HepG2 (cell line): Measurements from ENCODE around the gene PRR15L. TPM values are rescaled to one million over a fixed set of nuclear protein-coding genes. Genes with fewer than 3 reads are reported as not detected.

Source experiments
- ATAC-seq: fragments of 200-7000 bp; cut with Tn5 transposase; 3 replicates; pipeline ENCODE4 v1.9.1; 2020; ENCODE audit warnings: mild to moderate bottlenecking, moderate library complexity
- BruUV-seq: library from RNA; stranded (reverse); fragments of 400-500 nt; replicated peaks from 2 replicates; lab custom pipeline; 2021; lab: Mats Ljungman, UMichigan
- CTCF ChIA-PET: fragments of 300-600 bp; formaldehyde crosslinking; extraction: SDS; loops from one replicate; lab custom pipeline; 2021; ENCODE audit warnings: low total read pairs, inconsistent platforms, low intra/inter-chr PET ratio; lab: Yijun Ruan, JAX
- POLR2A ChIA-PET: fragments of 350-600 bp; sonication (Branson Sonifier 250); formaldehyde crosslinking; loops from one replicate; lab custom pipeline; 2020; ENCODE audit warnings: antibody characterized with exemption, inconsistent platforms; lab: Yijun Ruan, JAX
- DNase-seq: peaks from one replicate; pipeline ENCODE4 v3.0.0-alpha.2; 2015; ENCODE audit warnings: low spot score
- FAIRE-seq: peaks from 3 replicates; lab custom pipeline; 2011; peaks lifted over from hg19 to GRCh38; lab: Jason Lieb, UNC
- H2AFZ ChIP-seq: one replicate; pipeline ENCODE4 v1.6.1; 2011; ENCODE audit warnings: low read length, inconsistent platforms
- H3K27ac ChIP-seq: fragments of 300-600 bp; 3 replicates; pipeline ENCODE4 v1.8.0; 2011; ENCODE audit warnings: mixed run types, mild to moderate bottlenecking, mixed read lengths, low read length, inconsistent platforms; ENCODE audit not compliant: insufficient read depth; ENCODE audit errors: extremely low read length
- H3K27me3 ChIP-seq, 2 experiments: fragments of 200-600 bp in 1 of 2; 2 replicates in 1 of 2; 3 replicates in 1 of 2; pipeline versions ENCODE4 v1.6.0 to v1.8.0; 2011; ENCODE audit warnings: low read length in 2 of 2, mild to moderate bottlenecking in 2 of 2, moderate library complexity in 2 of 2, inconsistent platforms in 1 of 2; ENCODE audit not compliant: insufficient read depth in 2 of 2, control insufficient read depth in 1 of 2
- H3K36me3 ChIP-seq, 2 experiments: fragments of 200-600 bp in 1 of 2; replicated peaks in 1 of 2; 2 replicates in 1 of 2; 3 replicates in 1 of 2; pipeline versions ENCODE4 v1.5.1 to v1.8.0; 2011; ENCODE audit warnings: low read length in 2 of 2, inconsistent platforms in 1 of 2; ENCODE audit not compliant: insufficient read depth in 2 of 2, control insufficient read depth in 1 of 2
- H3K4me1 ChIP-seq: 2 replicates; pipeline ENCODE4 v1.5.1; 2012; ENCODE audit warnings: low read length, inconsistent platforms; ENCODE audit not compliant: insufficient read depth
- H3K4me2 ChIP-seq: 2 replicates; pipeline ENCODE4 v1.6.0; 2011; ENCODE audit warnings: low read depth, low read length, inconsistent platforms
- H3K4me3 ChIP-seq, 3 experiments: fragments of 200-600 bp in 1 of 3; sonication (generic), shearing (Covaris generic) in 1 of 3; replicated peaks in 1 of 3; 2 replicates each; pipeline ENCODE4 v1.5.1; 2011 to 2016; ENCODE audit warnings: low read length in 3 of 3, inconsistent platforms in 2 of 3, low read depth in 2 of 3, mild to moderate bottlenecking in 2 of 3, control low read depth in 1 of 3, mixed read lengths in 1 of 3; ENCODE audit not compliant: insufficient read depth in 1 of 3
- H3K79me2 ChIP-seq: one replicate; pipeline ENCODE4 v1.6.1; 2011; ENCODE audit warnings: low read length, inconsistent platforms; ENCODE audit not compliant: insufficient read depth
- H3K9ac ChIP-seq: 2 replicates; pipeline ENCODE4 v1.6.0; 2011; ENCODE audit warnings: mild to moderate bottlenecking, low read depth, low read length, inconsistent platforms; ENCODE audit not compliant: insufficient read depth
- H3K9me3 ChIP-seq: 2 replicates; pipeline ENCODE4 v1.5.1; 2012; ENCODE audit warnings: mild to moderate bottlenecking, low read length
- H4K20me1 ChIP-seq: 2 replicates; pipeline ENCODE4 v1.6.0; 2011; ENCODE audit warnings: inconsistent platforms, mild to moderate bottlenecking, low read length, moderate library complexity; ENCODE audit not compliant: insufficient read depth
- CCAR2 ChIP-seq: fragments of 200-400 bp; formaldehyde crosslinking; optimal IDR thresholded peaks from 2 replicates; pipeline ENCODE3; 2018; ENCODE audit warnings: low read depth, mild to moderate bottlenecking, low read length, moderate library complexity
- RFX1 ChIP-seq: fragments of 450-650 bp; IDR thresholded peaks from 2 replicates; pipeline ENCODE4 v1.6.1; 2017
- ZNF678 ChIP-seq: sonication (generic); formaldehyde crosslinking; IDR thresholded peaks from 2 replicates; pipeline ENCODE4 v1.4.0; 2020; ENCODE audit warnings: mild to moderate bottlenecking, missing genetic modification reagents
- ZNF720 ChIP-seq: sonication (generic); formaldehyde crosslinking; IDR thresholded peaks from 2 replicates; pipeline ENCODE4 v1.4.0; 2020; ENCODE audit warnings: missing genetic modification reagents
- ZNF878 ChIP-seq: sonication (generic); formaldehyde crosslinking; IDR thresholded peaks from 2 replicates; pipeline ENCODE4 v1.8.1; 2023; ENCODE audit warnings: mild to moderate bottlenecking, missing genetic modification reagents, moderate library complexity
- WGBS: methylation state at CpG from one replicate; pipeline ENCODE4 v1.1.6; 2017; ENCODE audit warnings: low lambda C conversion rate; 5-methylcytosine and 5-hydroxymethylcytosine counted together
- in situ Hi-C: cut with HindIII; loops from 2 replicates; pipeline ENCODE4 v1.10.0; 2017; ENCODE audit warnings: low pct_unique_long_range_greater_than_20kb; ENCODE audit not compliant: extremely low pct_ligation_motif_present
- intact Hi-C: fragments of 100-400 bp; cut with micrococcal nuclease; formaldehyde crosslinking; loops from one replicate; pipeline ENCODE4 v1.10.0; 2022; ENCODE audit not compliant: unreplicated experiment
- polyA plus RNA-seq, 8 experiments: library from polyadenylated mRNA; depleted of rRNA in 3 of 8; stranded (reverse) in 7 of 8; unstranded in 1 of 8; fragments of >200 nt; fragmentation: Illumina TruSeq in 4 of 8; extraction: Trizol in 4 of 8; gene quantifications; 2 replicates each; pipeline versions ENCODE4 v1.2.1 to v1.2.3, GENCODE V29; 2011 to 2016; ENCODE audit warnings: low read depth in 4 of 8, missing spikeins in 1 of 8, mixed read lengths in 1 of 8; ENCODE audit not compliant: insufficient read depth in 1 of 8
- total RNA-seq, 5 experiments: library from RNA; depleted of rRNA; stranded (reverse); fragments of >200 nt; fragmentation: Illumina TruSeq; extraction: Trizol; gene quantifications; 2 replicates each; pipeline ENCODE4 v1.2.3, GENCODE V29; 2016; ENCODE audit warnings: low read depth in 1 of 5
- TF ChIP-seq, protein P1 (sequence below): sonication (generic); formaldehyde crosslinking; IDR thresholded peaks from 2 replicates; pipeline ENCODE4 v1.4.0; 2020; ENCODE audit warnings: mild to moderate bottlenecking, missing genetic modification reagents
- TF ChIP-seq, protein P2 (sequence below): sonication (generic); formaldehyde crosslinking; IDR thresholded peaks from 2 replicates; pipeline ENCODE4 v1.4.0; 2020; ENCODE audit warnings: mild to moderate bottlenecking, low read depth, missing genetic modification reagents
- TF ChIP-seq, protein P3 (sequence below): sonication (generic); formaldehyde crosslinking; IDR thresholded peaks from 2 replicates; pipeline ENCODE4 v1.5.0; 2020; ENCODE audit warnings: missing genetic modification reagents
- TF ChIP-seq, protein P4 (sequence below): sonication (generic); formaldehyde crosslinking; IDR thresholded peaks from 2 replicates; pipeline ENCODE4 v1.8.0; 2022; ENCODE audit warnings: low read depth, missing genetic modification reagents
- TF ChIP-seq, protein P5 (sequence below): sonication (generic); formaldehyde crosslinking; IDR thresholded peaks from 2 replicates; pipeline ENCODE4 v1.5.0; 2020; ENCODE audit warnings: missing genetic modification reagents
- TF ChIP-seq, protein P6 (sequence below): sonication (generic); formaldehyde crosslinking; IDR thresholded peaks from 2 replicates; pipeline ENCODE4 v1.4.0; 2020; ENCODE audit warnings: mild to moderate bottlenecking, missing genetic modification reagents

Gene PRR15L
- total and polyA plus RNA-seq, 2 of the 13 experiments (the other 11 are each of a cell fraction or from before 2014, with no cell fraction given), result 0.44 to 2.0 TPM

DNA sequence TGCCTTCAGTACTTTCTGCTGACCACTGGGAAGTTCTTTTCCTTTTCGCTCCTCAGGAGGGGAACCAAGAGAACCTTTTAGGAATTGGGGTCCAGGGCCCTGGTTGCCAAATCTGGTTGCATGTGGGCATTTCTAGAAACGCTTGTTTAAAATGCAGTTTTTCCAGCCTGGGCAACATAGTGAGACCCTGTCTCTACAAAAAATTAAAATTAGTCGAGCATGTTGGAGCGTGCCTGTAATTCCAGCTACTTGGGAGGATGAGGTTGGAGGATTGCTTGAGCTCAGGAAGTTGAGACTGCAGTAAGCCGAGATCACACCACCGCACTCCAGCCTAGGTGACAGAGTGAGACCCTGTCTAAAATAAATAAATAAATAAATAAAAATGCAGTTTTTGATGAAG is 15.1 kb downstream of the PRR15L start (continued):
- TF ChIP-seq, protein P1, sequence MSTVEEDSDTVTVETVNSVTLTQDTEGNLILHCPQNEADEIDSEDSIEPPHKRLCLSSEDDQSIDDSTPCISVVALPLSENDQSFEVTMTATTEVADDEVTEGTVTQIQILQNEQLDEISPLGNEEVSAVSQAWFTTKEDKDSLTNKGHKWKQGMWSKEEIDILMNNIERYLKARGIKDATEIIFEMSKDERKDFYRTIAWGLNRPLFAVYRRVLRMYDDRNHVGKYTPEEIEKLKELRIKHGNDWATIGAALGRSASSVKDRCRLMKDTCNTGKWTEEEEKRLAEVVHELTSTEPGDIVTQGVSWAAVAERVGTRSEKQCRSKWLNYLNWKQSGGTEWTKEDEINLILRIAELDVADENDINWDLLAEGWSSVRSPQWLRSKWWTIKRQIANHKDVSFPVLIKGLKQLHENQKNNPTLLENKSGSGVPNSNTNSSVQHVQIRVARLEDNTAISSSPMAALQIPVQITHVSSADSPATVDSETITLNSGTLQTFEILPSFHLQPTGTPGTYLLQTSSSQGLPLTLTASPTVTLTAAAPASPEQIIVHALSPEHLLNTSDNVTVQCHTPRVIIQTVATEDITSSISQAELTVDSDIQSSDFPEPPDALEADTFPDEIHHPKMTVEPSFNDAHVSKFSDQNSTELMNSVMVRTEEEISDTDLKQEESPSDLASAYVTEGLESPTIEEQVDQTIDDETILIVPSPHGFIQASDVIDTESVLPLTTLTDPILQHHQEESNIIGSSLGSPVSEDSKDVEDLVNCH, result 0 out of 2 replicates have a peak, but pooled peaks have one; percentile 10
- TF ChIP-seq, protein P2, sequence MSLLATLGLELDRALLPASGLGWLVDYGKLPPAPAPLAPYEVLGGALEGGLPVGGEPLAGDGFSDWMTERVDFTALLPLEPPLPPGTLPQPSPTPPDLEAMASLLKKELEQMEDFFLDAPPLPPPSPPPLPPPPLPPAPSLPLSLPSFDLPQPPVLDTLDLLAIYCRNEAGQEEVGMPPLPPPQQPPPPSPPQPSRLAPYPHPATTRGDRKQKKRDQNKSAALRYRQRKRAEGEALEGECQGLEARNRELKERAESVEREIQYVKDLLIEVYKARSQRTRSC, result no peak
- TF ChIP-seq CCAR2, result no peak
- TF ChIP-seq ZNF720 (CRISPR knock-in tag), result no peak

DNA sequence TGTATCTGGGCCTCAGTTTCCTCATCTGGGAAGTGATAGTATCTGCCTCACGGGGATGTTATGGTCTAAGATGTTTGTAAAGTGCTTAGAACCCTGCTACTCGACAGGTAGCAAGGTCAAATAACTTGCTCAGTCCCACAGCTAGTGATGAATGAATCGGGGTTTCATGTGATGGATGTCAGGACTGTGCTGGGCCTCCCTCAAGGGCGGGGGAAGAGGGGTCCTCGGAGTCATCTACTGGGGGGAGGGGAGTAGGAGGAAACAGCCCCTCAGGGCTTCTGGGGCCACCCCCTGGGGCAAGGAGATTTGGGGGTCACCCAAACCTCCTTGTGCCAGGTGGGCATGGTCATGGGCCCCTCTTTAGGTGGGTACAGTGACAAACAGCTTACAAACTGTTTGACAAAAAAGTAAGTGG is 15.6 kb downstream of the PRR15L start:
- WGBS, result 0% methylated on average over 5 of the region's 5 CpGs
- Histone ChIP-seq H3K27ac (peak overlapping the region; percentile 95), H3K27me3 (no peaks in the 10 kb centered on the region), H2AFZ (no peak overlapping the region), H4K20me1 (no peaks in the 10 kb centered on the region), H3K9ac (peak overlapping the region; percentile 90), H3K4me1 (peaks cover 82% of the 10 kb centered on the region), H3K4me2 (peak overlapping the region; percentile 97), H3K9me3 (no peaks in the 10 kb centered on the region), H3K79me2 (peaks cover 20% of the 10 kb centered on the region), H3K4me3 (peak overlapping the region; percentile 75 to 87 (median 76)), H3K36me3 (peaks cover 6 to 35% of the 10 kb centered on the region in 2 experiments)
- DNase-seq (no peak), FAIRE-seq (no peak), ATAC-seq (peak; percentile 26)
- BruUV-seq, result TSS peak; percentile 64
- POLR2A ChIA-PET, result interaction anchor here (1.2 to 3.0 kb wide), 27 partner anchors 9 to 293 kb away, joined by 3 to 67 read pairs (median 7); partner anchors contain the start of genes CDK5RAP3, KPNB1, LRRC46 and MRPL10
- intact Hi-C loops, result no loop called here
- CTCF ChIA-PET, result interaction anchor here (1.2 kb wide), 1 partner anchor 28 kb away, joined by 5 read pairs; no protein-coding TSS in a partner anchor
- in situ Hi-C loops, result no loop called here
- TF ChIP-seq RFX1 (no peak), ZNF678 (CRISPR knock-in tag) (0 out of 2 replicates have a peak, but pooled peaks have one; percentile 9), ZNF878 (no peak)
- TF ChIP-seq, protein P3, sequence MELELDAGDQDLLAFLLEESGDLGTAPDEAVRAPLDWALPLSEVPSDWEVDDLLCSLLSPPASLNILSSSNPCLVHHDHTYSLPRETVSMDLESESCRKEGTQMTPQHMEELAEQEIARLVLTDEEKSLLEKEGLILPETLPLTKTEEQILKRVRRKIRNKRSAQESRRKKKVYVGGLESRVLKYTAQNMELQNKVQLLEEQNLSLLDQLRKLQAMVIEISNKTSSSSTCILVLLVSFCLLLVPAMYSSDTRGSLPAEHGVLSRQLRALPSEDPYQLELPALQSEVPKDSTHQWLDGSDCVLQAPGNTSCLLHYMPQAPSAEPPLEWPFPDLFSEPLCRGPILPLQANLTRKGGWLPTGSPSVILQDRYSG (CRISPR knock-in tag), result no peak
- TF ChIP-seq, protein P4, sequence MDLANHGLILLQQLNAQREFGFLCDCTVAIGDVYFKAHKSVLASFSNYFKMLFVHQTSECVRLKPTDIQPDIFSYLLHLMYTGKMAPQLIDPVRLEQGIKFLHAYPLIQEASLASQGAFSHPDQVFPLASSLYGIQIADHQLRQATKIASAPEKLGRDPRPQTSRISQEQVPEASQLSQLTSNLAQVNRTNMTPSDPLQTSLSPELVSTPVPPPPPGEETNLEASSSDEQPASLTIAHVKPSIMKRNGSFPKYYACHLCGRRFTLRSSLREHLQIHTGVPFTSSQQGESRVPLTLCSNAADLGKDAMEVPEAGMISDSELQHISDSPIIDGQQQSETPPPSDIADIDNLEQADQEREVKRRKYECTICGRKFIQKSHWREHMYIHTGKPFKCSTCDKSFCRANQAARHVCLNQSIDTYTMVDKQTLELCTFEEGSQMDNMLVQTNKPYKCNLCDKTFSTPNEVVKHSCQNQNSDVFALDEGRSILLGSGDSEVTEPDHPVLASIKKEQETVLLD (CRISPR knock-in tag), result no peak
- TF ChIP-seq, protein P5, sequence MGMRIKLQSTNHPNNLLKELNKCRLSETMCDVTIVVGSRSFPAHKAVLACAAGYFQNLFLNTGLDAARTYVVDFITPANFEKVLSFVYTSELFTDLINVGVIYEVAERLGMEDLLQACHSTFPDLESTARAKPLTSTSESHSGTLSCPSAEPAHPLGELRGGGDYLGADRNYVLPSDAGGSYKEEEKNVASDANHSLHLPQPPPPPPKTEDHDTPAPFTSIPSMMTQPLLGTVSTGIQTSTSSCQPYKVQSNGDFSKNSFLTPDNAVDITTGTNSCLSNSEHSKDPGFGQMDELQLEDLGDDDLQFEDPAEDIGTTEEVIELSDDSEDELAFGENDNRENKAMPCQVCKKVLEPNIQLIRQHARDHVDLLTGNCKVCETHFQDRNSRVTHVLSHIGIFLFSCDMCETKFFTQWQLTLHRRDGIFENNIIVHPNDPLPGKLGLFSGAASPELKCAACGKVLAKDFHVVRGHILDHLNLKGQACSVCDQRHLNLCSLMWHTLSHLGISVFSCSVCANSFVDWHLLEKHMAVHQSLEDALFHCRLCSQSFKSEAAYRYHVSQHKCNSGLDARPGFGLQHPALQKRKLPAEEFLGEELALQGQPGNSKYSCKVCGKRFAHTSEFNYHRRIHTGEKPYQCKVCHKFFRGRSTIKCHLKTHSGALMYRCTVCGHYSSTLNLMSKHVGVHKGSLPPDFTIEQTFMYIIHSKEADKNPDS, result no peak
- TF ChIP-seq, protein P6, sequence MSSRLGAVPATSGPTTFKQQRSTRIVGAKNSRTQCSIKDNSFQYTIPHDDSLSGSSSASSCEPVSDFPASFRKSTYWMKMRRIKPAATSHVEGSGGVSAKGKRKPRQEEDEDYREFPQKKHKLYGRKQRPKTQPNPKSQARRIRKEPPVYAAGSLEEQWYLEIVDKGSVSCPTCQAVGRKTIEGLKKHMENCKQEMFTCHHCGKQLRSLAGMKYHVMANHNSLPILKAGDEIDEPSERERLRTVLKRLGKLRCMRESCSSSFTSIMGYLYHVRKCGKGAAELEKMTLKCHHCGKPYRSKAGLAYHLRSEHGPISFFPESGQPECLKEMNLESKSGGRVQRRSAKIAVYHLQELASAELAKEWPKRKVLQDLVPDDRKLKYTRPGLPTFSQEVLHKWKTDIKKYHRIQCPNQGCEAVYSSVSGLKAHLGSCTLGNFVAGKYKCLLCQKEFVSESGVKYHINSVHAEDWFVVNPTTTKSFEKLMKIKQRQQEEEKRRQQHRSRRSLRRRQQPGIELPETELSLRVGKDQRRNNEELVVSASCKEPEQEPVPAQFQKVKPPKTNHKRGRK (CRISPR knock-in tag), result no peak
